SU-DHL-6 (cell line): ENCODE results near the gene TRAF4.

Source experiments
- H2AFZ ChIP-seq: fragments of 200-600 bp; sonication (generic); 2 replicates; pipeline ENCODE4 v1.6.1; 2014; ENCODE audit warnings: low read depth, mild to moderate bottlenecking, moderate library complexity, mixed read lengths, antibody characterized with exemption, low read length; ENCODE audit not compliant: severe bottlenecking
- H3F3A ChIP-seq: fragments of 200-600 bp; shearing (Covaris generic); 2 replicates; pipeline ENCODE4 v1.6.0; 2016; ENCODE audit warnings: antibody characterized with exemption, mild to moderate bottlenecking; ENCODE audit not compliant: insufficient read depth
- H3K27ac ChIP-seq: fragments of 200-600 bp; sonication (generic); 2 replicates; pipeline ENCODE4 v1.5.1; 2016; ENCODE audit warnings: low read depth, mild to moderate bottlenecking, low read length, moderate library complexity, mixed read lengths
- H3K27me3 ChIP-seq: fragments of 200-600 bp; sonication (generic), shearing (Covaris generic); 2 replicates; pipeline ENCODE4 v1.6.0; 2014; ENCODE audit warnings: mild to moderate bottlenecking, low read length
- H3K36me3 ChIP-seq: fragments of 200-600 bp; sonication (generic); 2 replicates; pipeline ENCODE4 v1.6.1; 2014; ENCODE audit warnings: mild to moderate bottlenecking, low read length, mixed read lengths
- H3K4me2 ChIP-seq: fragments of 300-600, 200-600 bp; shearing (Covaris generic), sonication (generic); 2 replicates; pipeline ENCODE4 v1.6.0; 2014; ENCODE audit warnings: low read length, low read depth, mild to moderate bottlenecking; ENCODE audit not compliant: poor library complexity, severe bottlenecking
- H3K4me3 ChIP-seq: fragments of 200-600 bp; sonication (generic); 2 replicates; pipeline ENCODE4 v1.5.1; 2014; ENCODE audit warnings: antibody characterized with exemption, low read length, mild to moderate bottlenecking, mixed read lengths; ENCODE audit not compliant: insufficient read depth, poor library complexity, severe bottlenecking
- H3K79me2 ChIP-seq: fragments of 200-600 bp; sonication (generic); 2 replicates; pipeline ENCODE4 v1.6.1; 2014; ENCODE audit warnings: mild to moderate bottlenecking, low read length, moderate library complexity; ENCODE audit not compliant: insufficient read depth
- H3K9ac ChIP-seq: fragments of 200-600 bp; sonication (generic); 2 replicates; pipeline ENCODE4 v1.7.0; 2014; ENCODE audit warnings: mild to moderate bottlenecking, low read length
- H3K9me2 ChIP-seq: fragments of 200-600 bp; sonication (generic); replicated peaks from 2 replicates; pipeline ENCODE4 v1.6.1; 2014; ENCODE audit warnings: low read length; ENCODE audit not compliant: insufficient read depth
- H3K9me3 ChIP-seq: fragments of 200-600 bp; sonication (generic); 2 replicates; pipeline ENCODE4 v1.6.1; 2014; ENCODE audit warnings: low read length, mixed read lengths; ENCODE audit not compliant: insufficient read depth
- H4K20me1 ChIP-seq: fragments of 200-600 bp; sonication (generic); 2 replicates; pipeline ENCODE4 v1.6.1; 2014; ENCODE audit warnings: low read depth, mild to moderate bottlenecking, antibody characterized with exemption, low read length, moderate library complexity, mixed read lengths
- CTCF ChIP-seq: fragments of 200-600 bp; sonication (generic); IDR thresholded peaks from one replicate; pipeline ENCODE4 v1.5.1; 2017; ENCODE audit warnings: antibody characterized with exemption, mild to moderate bottlenecking, low read length, moderate library complexity; ENCODE audit not compliant: insufficient read depth, poor library complexity, severe bottlenecking
- EZH2phosphoT487 ChIP-seq: fragments of 200-600 bp; sonication (generic), shearing (Covaris generic); conservative IDR thresholded peaks from 2 replicates; pipeline ENCODE4 v1.6.1; 2018; ENCODE audit warnings: mild to moderate bottlenecking, antibody characterized with exemption, low read length, moderate library complexity, mixed read lengths

The TRAF4 gene

GRCh38 chr17:28737770-28738679, 5.8 kb upstream of the TRAF4 start:
- H3K27ac ChIP-seq: peak overlapping the region; percentile 99
- H4K20me1 ChIP-seq: no peaks in the 10 kb centered on the region
- H3F3A ChIP-seq: peaks cover 61% of the 10 kb centered on the region
- H3K27me3 ChIP-seq: no peaks in the 10 kb centered on the region
- H3K36me3 ChIP-seq: peaks cover 10% of the 10 kb centered on the region; the same call in 1 of the 2 replicates
- no peaks in the 10 kb centered on the region for H3K79me2 ChIP-seq
- H3K4me3 ChIP-seq: peak overlapping the region; percentile 33
- H3K9ac ChIP-seq: peak overlapping the region; percentile 69
- H3K9me2 ChIP-seq: no peaks in the 10 kb centered on the region
- no peak overlapping the region for H2AFZ ChIP-seq
- TF ChIP-seq CTCF (no peak), EZH2phosphoT487 (no peak)
- peaks cover 6% of the 10 kb centered on the region; the same call in 1 of the 2 replicates for H3K9me3 ChIP-seq
- H3K4me2 ChIP-seq: peak overlapping the region; percentile 79

- Histone ChIP-seq H3K9me3 (peaks cover 6% of the 10 kb centered on the region; the same call in 1 of the 2 replicates), H2AFZ (no peak overlapping the region), H3K36me3 (peaks cover 10% of the 10 kb centered on the region; the same call in 1 of the 2 replicates), H3K79me2 (no peaks in the 10 kb centered on the region), H3K4me2 (peak overlapping the region; percentile 79), H3K4me3 (peak overlapping the region; percentile 33), H3K9me2 (no peaks in the 10 kb centered on the region), H3K27ac (peak overlapping the region; percentile 99), H3F3A (peaks cover 59% of the 10 kb centered on the region), H3K9ac (peak overlapping the region; percentile 69), H4K20me1 (no peaks in the 10 kb centered on the region), H3K27me3 (no peaks in the 10 kb centered on the region)
- TF ChIP-seq CTCF (no peak), EZH2phosphoT487 (no peak)
Measured at GRCh38 chr17:28738680-28739384, 5.0 kb upstream of the TRAF4 start.

- no peak overlapping the region for H3K4me3 ChIP-seq
- H2AFZ ChIP-seq: no peak overlapping the region
- TF ChIP-seq EZH2phosphoT487 (no peak), CTCF (no peak)
- H3K9ac ChIP-seq: peak overlapping the region; percentile 99
- no peaks in the 10 kb centered on the region; the same call in 1 of the 2 replicates for H4K20me1 ChIP-seq
- peaks cover 18% of the 10 kb centered on the region for H3K79me2 ChIP-seq
- peaks cover 6% of the 10 kb centered on the region; the same call in 1 of the 2 replicates for H3K9me3 ChIP-seq
- peaks cover 69% of the 10 kb centered on the region for H3F3A ChIP-seq
- no peaks in the 10 kb centered on the region for H3K27me3 ChIP-seq
- H3K4me2 ChIP-seq: peak overlapping the region; percentile 94
- H3K9me2 ChIP-seq: no peaks in the 10 kb centered on the region
- H3K27ac ChIP-seq: peak overlapping the region; percentile 99
- peaks cover 10% of the 10 kb centered on the region for H3K36me3 ChIP-seq
Measured at GRCh38 chr17:28740406-28741357, 3.1 kb upstream of the TRAF4 start.
